HepG2 (cell line): ENCODE results near the gene ME3.

Source experiments
- CBFB ChIP-seq: sonication (generic); formaldehyde crosslinking; IDR thresholded peaks from 2 replicates; pipeline ENCODE4 v1.4.0; 2020; ENCODE audit warnings: missing genetic modification reagents
- CENPX ChIP-seq: sonication (generic); formaldehyde crosslinking; IDR thresholded peaks from 2 replicates; pipeline ENCODE4 v1.9.0; 2021; ENCODE audit warnings: mild to moderate bottlenecking, missing genetic modification reagents, moderate library complexity
- CTCF ChIP-seq: sonication (generic); formaldehyde crosslinking; IDR thresholded peaks from 2 replicates; pipeline ENCODE4 v1.5.0; 2020; ENCODE audit warnings: mild to moderate bottlenecking, missing genetic modification reagents, moderate library complexity
- GABPA ChIP-seq, 2 experiments: IDR thresholded peaks; 2 replicates each; pipeline ENCODE4 v1.6.1; 2011 to 2016; ENCODE audit warnings: low read depth in 2 of 2, low read length in 1 of 2, missing biosample characterization in 1 of 2, missing genetic modification characterization in 1 of 2
- HDAC2 ChIP-seq: sonication (generic); formaldehyde crosslinking; IDR thresholded peaks from 2 replicates; pipeline ENCODE4 v1.4.0; 2020; ENCODE audit warnings: missing genetic modification reagents
- NFYB ChIP-seq: sonication (generic); formaldehyde crosslinking; IDR thresholded peaks from 2 replicates; pipeline ENCODE4 v1.4.0; 2020; ENCODE audit warnings: missing genetic modification reagents
- PHF8 ChIP-seq: sonication (generic); formaldehyde crosslinking; IDR thresholded peaks from 2 replicates; pipeline ENCODE4 v1.5.0; 2020; ENCODE audit warnings: missing genetic modification reagents
- SNAI1 ChIP-seq: sonication (generic); formaldehyde crosslinking; IDR thresholded peaks from 2 replicates; pipeline ENCODE4 v1.5.0; 2020; ENCODE audit warnings: mild to moderate bottlenecking, missing genetic modification reagents, borderline replicate concordance
- TAF15 ChIP-seq: fragments of 200-400 bp; formaldehyde crosslinking; IDR thresholded peaks from one replicate; pipeline ENCODE4 v1.6.1; 2018; ENCODE audit warnings: mild to moderate bottlenecking, low read depth, low read length; ENCODE audit not compliant: poor library complexity, severe bottlenecking
- ZNF225 ChIP-seq: sonication (generic); formaldehyde crosslinking; IDR thresholded peaks from 2 replicates; pipeline ENCODE4 v1.4.0; 2020; ENCODE audit warnings: mild to moderate bottlenecking, missing genetic modification reagents
- ZNF382 ChIP-seq: sonication (generic); formaldehyde crosslinking; IDR thresholded peaks from 2 replicates; pipeline ENCODE4 v1.5.0; 2020; ENCODE audit warnings: missing genetic modification reagents, mild to moderate bottlenecking, borderline replicate concordance
- ZNF781 ChIP-seq: sonication (generic); formaldehyde crosslinking; IDR thresholded peaks from 2 replicates; pipeline ENCODE4 v1.5.1; 2020; ENCODE audit warnings: borderline replicate concordance, mild to moderate bottlenecking, missing genetic modification reagents; ENCODE audit errors: not compliant biosample characterization
- ZSCAN9 ChIP-seq: IDR thresholded peaks from 2 replicates; pipeline ENCODE4 v1.6.1; 2016; ENCODE audit warnings: borderline replicate concordance
- TF ChIP-seq, protein P1 (sequence below): sonication (generic); formaldehyde crosslinking; IDR thresholded peaks from 2 replicates; pipeline ENCODE4 v1.8.1; 2023; ENCODE audit warnings: missing genetic modification reagents, inconsistent platforms, borderline replicate concordance

DNA sequence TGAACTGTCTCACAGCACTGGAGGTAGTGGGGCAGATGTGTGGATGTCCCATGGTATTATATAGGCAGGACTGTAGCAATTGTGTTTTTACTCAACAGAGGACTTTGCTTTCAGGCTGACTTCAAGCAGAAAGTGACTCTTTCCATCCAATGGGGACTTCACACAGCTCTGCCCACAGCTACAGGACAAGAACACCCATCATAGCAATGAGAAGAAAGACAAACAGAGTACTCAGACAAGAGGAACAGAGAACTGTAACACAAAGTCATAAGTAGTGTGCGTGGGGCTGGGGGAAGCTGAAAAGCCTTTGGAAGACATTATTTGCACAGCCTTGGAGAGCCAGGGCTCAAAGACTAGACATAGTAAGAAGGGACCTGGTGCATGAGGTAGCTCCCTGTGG, 227.4 kb downstream of the ME3 start:
- TF ChIP-seq NFYB: no peak
- no peak for TF ChIP-seq ZSCAN9 (CRISPR knock-in tag)
- TF ChIP-seq CENPX: no peak
- no peak for TF ChIP-seq CBFB (CRISPR knock-in tag)
- TF ChIP-seq CTCF (CRISPR knock-in tag): no peak
- TF ChIP-seq GABPA (IDR thresholded peaks at IDR 0.05; ENCODE audit: low read depth, low read length): no peak
- no peak for TF ChIP-seq GABPA (CRISPR knock-in tag; IDR thresholded peaks at IDR 0.05; ENCODE audit: low read depth)
- TF ChIP-seq PHF8 (CRISPR knock-in tag): no peak
- TF ChIP-seq HDAC2 (CRISPR knock-in tag): no peak
- no peak for TF ChIP-seq SNAI1 (CRISPR knock-in tag)
- TF ChIP-seq ZNF382: no peak
- no peak for TF ChIP-seq ZNF225 (CRISPR knock-in tag)
- TF ChIP-seq ZNF781 (CRISPR knock-in tag): no peak
- TF ChIP-seq TAF15: no peak
- TF ChIP-seq, protein P1, sequence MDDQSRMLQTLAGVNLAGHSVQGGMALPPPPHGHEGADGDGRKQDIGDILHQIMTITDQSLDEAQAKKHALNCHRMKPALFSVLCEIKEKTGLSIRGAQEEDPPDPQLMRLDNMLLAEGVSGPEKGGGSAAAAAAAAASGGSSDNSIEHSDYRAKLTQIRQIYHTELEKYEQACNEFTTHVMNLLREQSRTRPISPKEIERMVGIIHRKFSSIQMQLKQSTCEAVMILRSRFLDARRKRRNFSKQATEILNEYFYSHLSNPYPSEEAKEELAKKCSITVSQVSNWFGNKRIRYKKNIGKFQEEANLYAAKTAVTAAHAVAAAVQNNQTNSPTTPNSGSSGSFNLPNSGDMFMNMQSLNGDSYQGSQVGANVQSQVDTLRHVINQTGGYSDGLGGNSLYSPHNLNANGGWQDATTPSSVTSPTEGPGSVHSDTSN (CRISPR knock-in tag): no peak
